NOMO-1 treated with DMSO at 0.1 percent for 48 hours (cell line): ENCODE measurements around the gene GPBP1L1.
"Not testable (repeated sequence)": the region's sequence is repeated elsewhere in the genome, so short reads cannot be mapped to it uniquely, and the experiment has no call there.

Experiments used
- DNase-seq: peaks from one replicate; lab custom pipeline; 2025; ENCODE audit not compliant: unreplicated experiment; lab: John Stamatoyannopoulos, UW

Gene GPBP1L1

GRCh38 chr1:45604239-45604638 lies 82.1 kb downstream of the GPBP1L1 start:
- DNase-seq = no peak

GRCh38 chr1:45596765-45597164 lies 89.6 kb downstream of the GPBP1L1 start:
- not testable (repeated sequence) for DNase-seq

GRCh38 chr1:45594412-45594811 lies 91.9 kb downstream of the GPBP1L1 start:
- DNase-seq = no peak

GRCh38 chr1:45589861-45590260 lies 96.5 kb downstream of the GPBP1L1 start:
- DNase-seq = no peak

GRCh38 chr1:45586769-45587168 lies 99.6 kb downstream of the GPBP1L1 start:
- no peak for DNase-seq

- DNase-seq = no peak
Observed at GRCh38 chr1:45585496-45586075, 100.7 kb downstream of the GPBP1L1 start.

GRCh38 chr1:45585110-45585426 lies 101.3 kb downstream of the GPBP1L1 start:
- no peak for DNase-seq

- peak; percentile 71 for DNase-seq
Observed at GRCh38 chr1:45584351-45585109, 101.8 kb downstream of the GPBP1L1 start.

- DNase-seq = peak; percentile 73
Observed at GRCh38 chr1:45583666-45584350, 102.5 kb downstream of the GPBP1L1 start, which contains the start of gene NASP. Gene NASP (plus strand): TSS chr1:45584041. CDS start chr1:45584147, 106 bp downstream.

GRCh38 chr1:45583264-45583665 lies 103.1 kb downstream of the GPBP1L1 start:
- DNase-seq = peak; percentile 99
